PFSK-1 (cell line): ENCODE results near the gene PTPRN2.

Source experiments
- FOXP2 ChIP-seq: optimal IDR thresholded peaks from 2 replicates; pipeline ENCODE3; 2011; ENCODE audit warnings: borderline replicate concordance, control low read depth, inconsistent platforms; ENCODE audit not compliant: insufficient read depth; ENCODE audit errors: extremely low read length, extremely low read depth
- POLR2AphosphoS5 ChIP-seq: IDR thresholded peaks from 2 replicates; pipeline ENCODE4 v1.6.1; 2012; ENCODE audit warnings: low read depth, mild to moderate bottlenecking, control low read depth, low read length, moderate library complexity
- SIN3A ChIP-seq: IDR thresholded peaks from 2 replicates; pipeline ENCODE4 v1.6.1; 2012; ENCODE audit warnings: mild to moderate bottlenecking, low read length, moderate library complexity, borderline replicate concordance; ENCODE audit not compliant: insufficient read depth
- TAF1 ChIP-seq: IDR thresholded peaks from 2 replicates; pipeline ENCODE4 v1.6.1; 2012; ENCODE audit warnings: low read length, control low read depth, borderline replicate concordance; ENCODE audit not compliant: insufficient read depth
- TF ChIP-seq, protein P1 (sequence below), 2 experiments: IDR thresholded peaks; 2 replicates each; pipeline versions ENCODE4 v1.6.1 to v1.8.0; 2011 to 2012; ENCODE audit warnings: low read depth in 2 of 2, low read length in 2 of 2, control low read depth in 1 of 2, inconsistent platforms in 1 of 2, mild to moderate bottlenecking in 1 of 2, moderate library complexity in 1 of 2; ENCODE audit not compliant: insufficient read depth in 1 of 2

Gene PTPRN2

DNA sequence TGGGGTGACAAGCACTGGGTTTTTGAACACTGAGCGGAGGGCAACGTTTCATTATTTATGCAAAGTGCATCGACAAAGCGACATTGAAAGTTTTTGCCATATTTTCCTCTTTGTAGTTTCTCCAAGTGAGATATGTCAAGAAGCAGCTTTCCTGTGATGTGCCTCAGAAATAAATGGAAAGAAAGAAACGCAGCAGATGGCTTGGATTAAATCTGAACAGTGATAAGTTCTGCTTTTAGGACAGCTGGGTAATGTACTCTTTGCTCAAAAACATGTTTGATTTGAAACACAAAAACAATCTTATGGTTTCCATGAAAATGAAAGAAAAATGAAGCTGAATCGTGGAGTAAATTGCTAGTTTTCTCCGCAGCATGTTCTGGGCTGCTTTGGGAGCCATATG, 166.3 kb downstream of the PTPRN2 start:
- TF ChIP-seq FOXP2 = no peak
- TF ChIP-seq, protein P1, sequence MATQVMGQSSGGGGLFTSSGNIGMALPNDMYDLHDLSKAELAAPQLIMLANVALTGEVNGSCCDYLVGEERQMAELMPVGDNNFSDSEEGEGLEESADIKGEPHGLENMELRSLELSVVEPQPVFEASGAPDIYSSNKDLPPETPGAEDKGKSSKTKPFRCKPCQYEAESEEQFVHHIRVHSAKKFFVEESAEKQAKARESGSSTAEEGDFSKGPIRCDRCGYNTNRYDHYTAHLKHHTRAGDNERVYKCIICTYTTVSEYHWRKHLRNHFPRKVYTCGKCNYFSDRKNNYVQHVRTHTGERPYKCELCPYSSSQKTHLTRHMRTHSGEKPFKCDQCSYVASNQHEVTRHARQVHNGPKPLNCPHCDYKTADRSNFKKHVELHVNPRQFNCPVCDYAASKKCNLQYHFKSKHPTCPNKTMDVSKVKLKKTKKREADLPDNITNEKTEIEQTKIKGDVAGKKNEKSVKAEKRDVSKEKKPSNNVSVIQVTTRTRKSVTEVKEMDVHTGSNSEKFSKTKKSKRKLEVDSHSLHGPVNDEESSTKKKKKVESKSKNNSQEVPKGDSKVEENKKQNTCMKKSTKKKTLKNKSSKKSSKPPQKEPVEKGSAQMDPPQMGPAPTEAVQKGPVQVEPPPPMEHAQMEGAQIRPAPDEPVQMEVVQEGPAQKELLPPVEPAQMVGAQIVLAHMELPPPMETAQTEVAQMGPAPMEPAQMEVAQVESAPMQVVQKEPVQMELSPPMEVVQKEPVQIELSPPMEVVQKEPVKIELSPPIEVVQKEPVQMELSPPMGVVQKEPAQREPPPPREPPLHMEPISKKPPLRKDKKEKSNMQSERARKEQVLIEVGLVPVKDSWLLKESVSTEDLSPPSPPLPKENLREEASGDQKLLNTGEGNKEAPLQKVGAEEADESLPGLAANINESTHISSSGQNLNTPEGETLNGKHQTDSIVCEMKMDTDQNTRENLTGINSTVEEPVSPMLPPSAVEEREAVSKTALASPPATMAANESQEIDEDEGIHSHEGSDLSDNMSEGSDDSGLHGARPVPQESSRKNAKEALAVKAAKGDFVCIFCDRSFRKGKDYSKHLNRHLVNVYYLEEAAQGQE (IDR thresholded peaks at IDR 0.05; ENCODE audit: insufficient read depth in 1 of 2, low read depth in 2 of 2, low read length in 2 of 2) = no peak
- no peak for TF ChIP-seq TAF1
- no peak for TF ChIP-seq SIN3A
- no peak for TF ChIP-seq POLR2AphosphoS5

DNA sequence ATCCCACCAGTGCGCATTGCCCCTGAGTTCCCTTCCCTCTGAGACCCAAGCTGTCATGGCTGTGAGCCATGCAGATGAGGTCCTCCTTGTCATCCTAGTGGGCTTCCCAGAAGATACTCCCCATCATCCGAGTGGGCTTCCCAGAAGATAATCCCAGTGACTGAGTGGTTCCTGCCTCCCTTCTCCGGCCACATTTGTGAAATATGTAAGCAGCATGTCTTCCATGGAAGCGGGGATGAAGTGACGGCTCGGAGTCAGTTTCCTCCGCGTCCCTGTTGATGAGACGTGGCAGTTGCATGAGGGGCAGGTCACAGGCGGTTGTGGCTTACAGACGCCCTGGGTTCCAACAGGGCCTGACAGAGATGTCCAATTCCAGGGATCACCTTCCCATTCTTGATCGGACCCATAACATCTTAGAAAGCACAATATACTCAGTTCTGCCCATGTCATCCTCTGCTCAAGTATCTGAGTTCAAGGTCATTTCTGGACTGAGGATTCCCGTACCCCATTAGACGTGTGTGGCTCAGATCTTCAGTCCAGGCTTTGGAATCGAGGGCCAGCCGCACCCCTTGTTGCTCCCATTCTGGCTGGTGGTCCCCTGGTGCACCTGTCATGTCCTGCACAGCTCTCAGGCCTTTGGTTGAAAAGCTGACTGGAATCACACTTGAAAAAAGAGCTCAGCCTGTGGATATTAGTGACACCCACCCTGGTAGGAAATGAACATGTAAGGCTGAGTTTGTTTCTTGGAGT, 166.9 kb downstream of the PTPRN2 start:
- TF ChIP-seq SIN3A = no peak
- no peak for TF ChIP-seq POLR2AphosphoS5
- TF ChIP-seq TAF1 = no peak
- TF ChIP-seq FOXP2 = no peak
- TF ChIP-seq, protein P1 (IDR thresholded peaks at IDR 0.05; ENCODE audit: insufficient read depth in 1 of 2, low read depth in 2 of 2, low read length in 2 of 2) = no peak

DNA sequence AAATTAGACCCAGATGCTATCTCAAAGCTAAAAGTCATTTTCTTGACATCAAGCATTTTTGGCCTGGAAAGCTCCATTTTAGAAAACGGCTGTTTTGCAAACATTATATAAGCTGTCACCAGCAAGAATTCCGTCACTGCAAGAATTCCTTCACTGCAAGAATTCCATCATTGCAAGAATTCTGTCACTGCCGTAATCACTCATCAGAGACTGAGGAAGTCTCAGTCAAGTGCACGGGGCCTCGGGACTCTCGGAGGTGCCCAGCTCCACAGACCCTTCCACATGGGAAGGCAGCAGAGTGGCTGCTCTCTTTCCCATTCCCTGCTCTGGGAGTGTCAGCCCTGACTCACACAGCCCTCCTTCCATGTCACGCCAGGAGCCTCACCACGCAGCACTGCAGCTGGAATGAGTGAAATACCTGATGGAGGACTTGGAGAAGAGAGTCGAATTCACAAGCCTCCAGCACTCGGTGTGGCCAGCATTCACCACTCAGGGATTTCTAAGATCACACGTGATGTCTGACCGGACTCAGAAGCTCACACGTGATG, 168.3 kb downstream of the PTPRN2 start:
- TF ChIP-seq POLR2AphosphoS5 (no peak), TAF1 (no peak), SIN3A (no peak), FOXP2 (no peak)
- TF ChIP-seq, protein P1 (IDR thresholded peaks at IDR 0.05; ENCODE audit: insufficient read depth in 1 of 2, low read depth in 2 of 2, low read length in 2 of 2) = no peak

DNA sequence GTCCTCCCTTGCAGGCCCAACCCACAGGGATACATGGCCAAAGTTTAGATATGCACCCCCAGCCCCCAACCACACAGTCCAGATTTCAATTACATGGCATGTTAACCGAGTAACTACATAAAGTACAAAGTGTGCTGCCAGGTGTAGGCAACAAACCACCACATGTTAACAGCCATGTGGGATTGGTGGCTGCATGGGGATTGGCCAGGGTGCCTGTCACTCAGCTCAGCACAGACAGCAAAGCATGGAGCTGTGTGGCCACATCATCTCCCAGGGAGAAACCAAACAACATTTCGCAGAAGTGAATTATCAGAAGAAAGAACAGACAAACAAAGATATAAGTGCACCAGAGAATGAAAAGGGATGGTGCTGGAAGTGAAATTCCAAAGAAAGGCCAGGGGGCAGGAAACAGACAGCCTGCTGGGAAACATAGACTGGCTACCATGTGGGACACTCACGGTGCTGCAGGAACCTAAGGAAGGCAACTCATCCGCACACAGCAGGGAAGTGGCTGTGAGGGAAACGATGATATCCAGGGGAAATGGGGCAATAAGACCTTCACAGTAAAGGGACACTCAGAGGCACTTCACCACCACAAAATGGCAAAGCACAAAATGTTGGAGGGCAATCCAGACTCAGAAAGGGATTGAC, 171.2 kb downstream of the PTPRN2 start:
- no peak for TF ChIP-seq TAF1
- TF ChIP-seq FOXP2 = no peak
- no peak for TF ChIP-seq SIN3A
- TF ChIP-seq, protein P1 (IDR thresholded peaks at IDR 0.05; ENCODE audit: insufficient read depth in 1 of 2, low read depth in 2 of 2, low read length in 2 of 2) = no peak
- no peak for TF ChIP-seq POLR2AphosphoS5
